Endodermal cell (in vitro differentiated cells): Measurements from ENCODE around the gene RXRA. TPM values are rescaled to one million over a fixed set of nuclear protein-coding genes. Genes with fewer than 3 reads are reported as not detected.

Source experiments
- DNase-seq: peaks from one replicate; pipeline ENCODE4 v3.0.0-alpha.2; 2017
- H3K27ac ChIP-seq: 2 replicates; pipeline ENCODE4 v1.5.1; 2013; ENCODE audit warnings: mild to moderate bottlenecking, low read depth, low read length, moderate library complexity
- H3K27me3 ChIP-seq: 2 replicates; pipeline ENCODE4 v1.6.1; 2013; ENCODE audit warnings: mild to moderate bottlenecking, low read length, moderate library complexity; ENCODE audit not compliant: insufficient read depth, control insufficient read depth, poor library complexity, severe bottlenecking
- H3K36me3 ChIP-seq: 2 replicates; pipeline ENCODE4 v1.7.0; 2013; ENCODE audit warnings: mild to moderate bottlenecking, low read length, moderate library complexity; ENCODE audit not compliant: control insufficient read depth, insufficient read depth
- H3K4me1 ChIP-seq: one replicate; pipeline ENCODE4 v1.7.0; 2013; ENCODE audit warnings: low read length; ENCODE audit not compliant: control insufficient read depth, insufficient read depth
- H3K4me3 ChIP-seq: 2 replicates; pipeline ENCODE4 v1.5.1; 2013; ENCODE audit warnings: mild to moderate bottlenecking, low read length, moderate library complexity
- H3K9ac ChIP-seq: 2 replicates; pipeline ENCODE4 v1.6.1; 2013; ENCODE audit warnings: mild to moderate bottlenecking, low read length, moderate library complexity; ENCODE audit not compliant: poor library complexity, severe bottlenecking; ENCODE audit errors: extremely low read depth
- H3K9me3 ChIP-seq: 2 replicates; pipeline ENCODE4 v1.6.1; 2013; ENCODE audit warnings: mild to moderate bottlenecking, low read length, moderate library complexity; ENCODE audit not compliant: control insufficient read depth
- H3K27ac Mint-ChIP-seq: 2 replicates; pipeline ENCODE4 v1.8.0; 2020; ENCODE audit warnings: mixed read lengths
- H3K27me3 Mint-ChIP-seq: 2 replicates; pipeline ENCODE4 v1.8.0; 2021; ENCODE audit warnings: mild to moderate bottlenecking, mixed read lengths; ENCODE audit not compliant: insufficient read depth
- H3K36me3 Mint-ChIP-seq: 2 replicates; pipeline ENCODE4 v1.8.0; 2020; ENCODE audit warnings: low read depth, mixed read lengths
- H3K4me1 Mint-ChIP-seq: 2 replicates; pipeline ENCODE4 v1.8.0; 2020; ENCODE audit warnings: mixed read lengths
- H3K4me3 Mint-ChIP-seq: 2 replicates; pipeline ENCODE4 v1.8.0; 2020; ENCODE audit warnings: mild to moderate bottlenecking, moderate library complexity, mixed read lengths
- H3K9me3 Mint-ChIP-seq: 2 replicates; pipeline ENCODE4 v1.8.0; 2020; ENCODE audit warnings: mild to moderate bottlenecking, mixed read lengths
- CTCF ChIP-seq: fragments of 200-600 bp; sonication (generic); conservative IDR thresholded peaks from 2 replicates; pipeline ENCODE4 v1.5.0; 2021; ENCODE audit warnings: antibody characterized with exemption, mild to moderate bottlenecking
- WGBS, 2 experiments: methylation state at CpG; one replicate each; pipeline versions ENCODE4 v1.1.5 to v1.1.7; 2013; ENCODE audit warnings: missing lambda C conversion rate in 2 of 2, mixed read lengths in 1 of 2; ENCODE audit not compliant: insufficient coverage in 1 of 2, insufficient read length in 1 of 2; 5-methylcytosine and 5-hydroxymethylcytosine counted together
- total RNA-seq, 2 donors: library from RNA; stranded (reverse); fragmentation: NEBNext Ultra II Directional in 1 of 2; extraction: Animal tissue kit (Norgen Biotek cat#: 25700) in 1 of 2; gene quantifications; 2 replicates in 1 of 2; 3 replicates in 1 of 2; pipeline ENCODE4 v1.2.1, GENCODE V29; 2021

Gene RXRA
- total RNA-seq, 2 donors from 2014 or later: 58.3 to 70.6 TPM

GRCh38 chr9:134459164-134459563, 132.9 kb downstream of the RXRA start:
- no peaks in the 10 kb centered on the region for H3K4me1 ChIP-seq
- H3K27ac Mint-ChIP-seq: no peak overlapping the region
- no peaks in the 10 kb centered on the region for H3K27me3 Mint-ChIP-seq
- H3K4me1 Mint-ChIP-seq: no peaks in the 10 kb centered on the region
- no peak overlapping the region for H3K9ac ChIP-seq
- H3K36me3 ChIP-seq: no peaks in the 10 kb centered on the region
- no peak overlapping the region for H3K4me3 ChIP-seq
- WGBS, 2 experiments: 92 to 95% methylated on average over 3 to 9 of the region's 9 CpGs
- no peaks in the 10 kb centered on the region for H3K9me3 Mint-ChIP-seq
- no peak for DNase-seq
- no peaks in the 10 kb centered on the region for H3K9me3 ChIP-seq
- H3K4me3 Mint-ChIP-seq: no peak overlapping the region
- TF ChIP-seq CTCF: no peak
- no peaks in the 10 kb centered on the region for H3K36me3 Mint-ChIP-seq
- H3K27ac ChIP-seq: no peak overlapping the region
- no peaks in the 10 kb centered on the region for H3K27me3 ChIP-seq

- no peak for DNase-seq
- no peaks in the 10 kb centered on the region for H3K36me3 ChIP-seq
- Mint-ChIP-seq H3K4me1 (no peaks in the 10 kb centered on the region), H3K4me3 (no peak overlapping the region), H3K36me3 (no peaks in the 10 kb centered on the region), H3K27ac (no peak overlapping the region), H3K9me3 (no peaks in the 10 kb centered on the region), H3K27me3 (no peaks in the 10 kb centered on the region)
- no peak overlapping the region for H3K9ac ChIP-seq
- 92 to 100% methylated on average over 9 to 10 of the region's 10 CpGs for WGBS, 2 experiments
- no peaks in the 10 kb centered on the region for H3K9me3 ChIP-seq
- H3K27me3 ChIP-seq: no peaks in the 10 kb centered on the region
- no peak for TF ChIP-seq CTCF
- no peak overlapping the region for H3K27ac ChIP-seq
- no peak overlapping the region for H3K4me3 ChIP-seq
- no peaks in the 10 kb centered on the region for H3K4me1 ChIP-seq
Observed at GRCh38 chr9:134459573-134459972, 133.3 kb downstream of the RXRA start.

GRCh38 chr9:134460206-134460605, 134.0 kb downstream of the RXRA start:
- Histone ChIP-seq H3K4me1 (no peaks in the 10 kb centered on the region), H3K36me3 (no peaks in the 10 kb centered on the region), H3K27ac (no peak overlapping the region), H3K9ac (no peak overlapping the region), H3K9me3 (no peaks in the 10 kb centered on the region), H3K4me3 (no peak overlapping the region), H3K27me3 (no peaks in the 10 kb centered on the region)
- Mint-ChIP-seq H3K36me3 (no peaks in the 10 kb centered on the region), H3K9me3 (no peaks in the 10 kb centered on the region), H3K27ac (no peak overlapping the region), H3K27me3 (no peaks in the 10 kb centered on the region), H3K4me1 (no peaks in the 10 kb centered on the region), H3K4me3 (no peak overlapping the region)
- WGBS, 2 experiments: 95 to 97% methylated on average over 12 of the region's 12 CpGs
- DNase-seq: no peak
- no peak for TF ChIP-seq CTCF
